Measurements from ENCODE around the gene OSBPL7. TPM values are rescaled to one million over a fixed set of nuclear protein-coding genes. Genes with fewer than 3 reads are reported as not detected.

The OSBPL7 gene
- total and polyA plus RNA-seq, 2 of the 13 experiments (the other 11 are each of a cell fraction or from before 2014, with no cell fraction given): 4.7 to 6.6 TPM

DNA sequence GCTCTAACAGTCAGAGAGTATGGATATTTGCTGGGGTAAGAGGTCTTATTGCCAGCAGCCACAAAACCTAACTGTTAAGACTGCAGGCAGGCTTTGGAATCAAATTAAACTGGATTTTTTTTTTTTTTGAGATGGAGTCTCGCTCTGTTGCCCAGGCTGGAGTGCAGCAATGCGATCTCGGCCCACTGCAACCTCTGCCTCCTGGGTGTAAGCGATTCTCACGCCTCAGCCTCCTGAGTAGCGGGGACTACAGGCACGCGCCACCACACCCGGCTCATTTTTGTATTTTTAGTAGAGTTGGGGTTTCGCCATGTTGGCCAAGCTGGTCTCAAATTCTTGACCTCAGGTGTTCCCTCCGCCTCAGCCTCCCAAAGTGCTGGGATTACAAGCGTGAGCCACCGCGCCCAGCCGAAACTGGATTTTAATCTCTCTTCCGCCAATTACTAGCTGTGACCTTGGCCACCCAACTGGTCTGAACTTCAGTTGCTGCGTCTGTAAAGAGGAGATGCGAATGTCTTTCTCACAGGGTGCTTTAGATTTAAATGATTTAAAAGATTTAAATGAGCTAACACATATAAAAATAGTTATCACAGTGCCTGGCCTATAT, 8.9 kb upstream of the OSBPL7 start (continued):
- 0 out of 2 replicates have a peak, but pooled peaks have one; percentile 3 for TF ChIP-seq ZNF224 (CRISPR knock-in tag; IDR thresholded peaks at IDR 0.05)

DNA sequence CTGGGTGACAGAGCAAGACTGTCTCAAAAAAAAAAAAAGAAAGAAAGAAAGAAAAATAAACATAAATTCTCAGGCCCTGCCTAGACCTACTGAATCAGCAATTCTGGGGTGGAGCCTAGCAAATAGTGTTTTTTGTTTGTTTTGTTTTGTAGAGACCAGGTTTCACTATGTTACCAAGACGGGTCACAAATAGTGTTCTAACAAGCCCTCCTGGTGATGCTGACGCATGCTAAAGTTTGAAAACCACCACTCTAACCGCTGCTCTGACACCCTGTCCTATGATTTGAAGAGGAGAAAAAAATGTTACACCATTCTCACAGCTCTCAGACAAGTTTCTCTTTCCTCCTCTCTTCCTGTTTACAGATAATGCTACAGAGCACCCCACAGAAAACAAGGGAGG, 8.3 kb upstream of the OSBPL7 start:
- H3K4me3 ChIP-seq (replicated peaks in 1 of 3; ENCODE audit: insufficient read depth in 1 of 3, low read depth in 2 of 3, low read length in 3 of 3): peak overlapping the region; percentile 81 to 97 (median 82); a peak in 4 of 6 replicates

GRCh38 chr17:47823519-47823918, 1.9 kb upstream of the OSBPL7 start:
- Histone ChIP-seq H3K27me3 (ENCODE audit: control insufficient read depth in 1 of 2, insufficient read depth in 2 of 2, low read length in 2 of 2) (no peaks in the 10 kb centered on the region; a peak in 1 of 5 replicates), H3K4me2 (ENCODE audit: low read depth, low read length) (no peak overlapping the region), H4K20me1 (ENCODE audit: insufficient read depth, low read length) (no peaks in the 10 kb centered on the region), H3K36me3 (replicated peaks in 1 of 2; ENCODE audit: control insufficient read depth in 1 of 2, insufficient read depth in 2 of 2, low read length in 2 of 2) (peaks cover 24 to 41% of the 10 kb centered on the region in 2 experiments), H3K79me2 (ENCODE audit: insufficient read depth, low read length) (no peaks in the 10 kb centered on the region), H3K9me3 (ENCODE audit: low read length) (no peaks in the 10 kb centered on the region), H3K27ac (ENCODE audit: extremely low read length, insufficient read depth, low read length) (no peak overlapping the region), H2AFZ (ENCODE audit: low read length) (no peak overlapping the region), H3K4me1 (ENCODE audit: insufficient read depth, low read length) (peaks cover 19% of the 10 kb centered on the region), H3K9ac (ENCODE audit: insufficient read depth, low read depth, low read length) (no peak overlapping the region), H3K4me3 (replicated peaks in 1 of 3; ENCODE audit: insufficient read depth in 1 of 3, low read depth in 2 of 3, low read length in 3 of 3) (no peak overlapping the region)
- FAIRE-seq: no peak
- intact Hi-C loops (cut with micrococcal nuclease; ENCODE audit: unreplicated experiment) (no loop called here), in situ Hi-C loops (cut with HindIII; ENCODE audit: extremely low pct_ligation_motif_present, low pct_unique_long_range_greater_than_20kb) (no loop called here)
- ATAC-seq: no peak
- no peak for DNase-seq (ENCODE audit: low spot score)
- CTCF ChIA-PET (ENCODE audit: low intra/inter-chr PET ratio, low total read pairs): no interaction called here
- TSS peak; percentile 52 for BruUV-seq (replicated peaks)
- 93% methylated on average over 4 of the region's 4 CpGs for WGBS (ENCODE audit: low lambda C conversion rate)
- POLR2A ChIA-PET: interaction anchor here (2.5 kb wide), 1 partner anchor 7 kb away, joined by 58 read pairs; the partner anchor contains the start of genes LRRC46 and MRPL10
- 0 out of 2 replicates have a peak, but pooled peaks have one; percentile 46 for TF ChIP-seq ZC3H13 (CRISPR knock-in tag; IDR thresholded peaks at IDR 0.05)
- TF ChIP-seq ZNF629 (CRISPR knock-in tag; conservative IDR thresholded peaks at IDR 0.05): peak; percentile 76
- TF ChIP-seq DNMT1 (CRISPR knock-in tag; IDR thresholded peaks at IDR 0.05): no peak

More for the DNA sequence above, 8.3 kb upstream of the OSBPL7 start:
- H3K27me3 ChIP-seq (ENCODE audit: control insufficient read depth in 1 of 2, insufficient read depth in 2 of 2, low read length in 2 of 2): peaks cover 0 to 5% of the 10 kb centered on the region in 2 experiments; a peak in 1 of 5 replicates
- no peaks in the 10 kb centered on the region for H4K20me1 ChIP-seq (ENCODE audit: insufficient read depth, low read length)
- H3K79me2 ChIP-seq (ENCODE audit: insufficient read depth, low read length): peaks cover 20% of the 10 kb centered on the region
- DNase-seq (ENCODE audit: low spot score) (no peak), FAIRE-seq (no peak), ATAC-seq (no peak)
- BruUV-seq (replicated peaks): no TSS peak
- intact Hi-C loops (cut with micrococcal nuclease; ENCODE audit: unreplicated experiment) (no loop called here), in situ Hi-C loops (cut with HindIII; ENCODE audit: extremely low pct_ligation_motif_present, low pct_unique_long_range_greater_than_20kb) (no loop called here)
- peak overlapping the region; percentile 69 for H3K27ac ChIP-seq (ENCODE audit: extremely low read length, insufficient read depth, low read length)
- peaks cover 23% of the 10 kb centered on the region for H3K4me1 ChIP-seq (ENCODE audit: insufficient read depth, low read length)
- ChIA-PET POLR2A (interaction anchor here (1.8 kb wide), 2 partner anchors 11 to 66 kb away, joined by 44 to 48 read pairs; partner anchors contain the start of genes SCRN2 and SP2), CTCF (ENCODE audit: low intra/inter-chr PET ratio, low total read pairs) (no interaction called here)
- H3K36me3 ChIP-seq (replicated peaks in 1 of 2; ENCODE audit: control insufficient read depth in 1 of 2, insufficient read depth in 2 of 2, low read length in 2 of 2): peaks cover 20 to 30% of the 10 kb centered on the region in 2 experiments
- peak overlapping the region; percentile 99 for H3K4me2 ChIP-seq (ENCODE audit: low read depth, low read length)
- TF ChIP-seq MAFK (conservative IDR thresholded peaks at IDR 0.05 in 1 of 2, IDR thresholded peaks at IDR 0.05 in 1 of 2; ENCODE audit: low read length in 2 of 2) (peak; percentile 51 to 60; a peak in 2 of 4 replicates), RNF2 (conservative IDR thresholded peaks at IDR 0.05; ENCODE audit: low read depth) (no peak)
- H2AFZ ChIP-seq (ENCODE audit: low read length): no peak overlapping the region
- H3K9me3 ChIP-seq (ENCODE audit: low read length): no peaks in the 10 kb centered on the region
- 86% methylated on average over 3 of the region's 3 CpGs for WGBS (ENCODE audit: low lambda C conversion rate)
- peak overlapping the region; percentile 86 for H3K9ac ChIP-seq (ENCODE audit: insufficient read depth, low read depth, low read length)

Measured in HepG2 (cell line).